Stimulated activated CD4-positive, alpha-beta T cell treated with anti-CD3 and anti-CD28 coated beads, Interleukin-1b, Interleukin-23, amount 100 ng/mL, for 48 hours (primary cell): ENCODE results near the gene DGLUCY.
"Not testable (repeated sequence)": the region's sequence is repeated elsewhere in the genome, so short reads cannot be mapped to it uniquely, and the experiment has no call there.

Experiments
- DNase-seq: peaks from one replicate; pipeline ENCODE4 v3.0.0-alpha.2; 2020

DGLUCY gene

DNA sequence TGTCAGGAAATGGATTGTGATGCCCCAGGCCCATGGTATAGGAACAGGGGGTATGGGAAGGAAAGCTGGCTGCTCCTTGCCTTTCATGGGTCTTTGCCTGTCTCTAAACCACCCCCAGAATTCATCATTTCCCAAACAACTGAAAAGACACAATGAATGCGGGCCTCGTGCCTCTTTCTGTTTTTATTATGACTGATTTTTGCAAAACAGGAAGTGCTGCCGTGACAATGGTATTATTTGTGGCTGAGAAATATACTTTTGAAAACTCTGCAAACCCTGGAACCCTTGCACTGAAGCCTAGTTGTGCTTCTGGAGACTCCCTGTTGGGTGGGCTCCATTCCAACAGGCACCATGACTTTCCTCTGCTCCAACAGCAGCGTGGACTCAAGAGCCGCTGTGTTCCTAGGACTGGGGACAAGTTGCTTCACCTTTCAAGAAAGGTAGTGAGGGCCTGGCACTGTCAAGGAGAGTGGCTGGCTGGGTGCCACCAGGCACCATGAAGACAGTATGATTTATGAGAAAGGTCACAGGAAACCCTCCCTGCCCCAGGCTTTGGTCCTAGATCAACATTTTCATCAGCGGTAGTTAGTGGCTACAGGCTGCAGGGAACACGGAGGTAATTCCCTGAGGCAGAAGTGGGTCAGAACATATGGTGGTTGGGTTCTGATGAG lies 4.8 kb upstream of the DGLUCY start:
- DNase-seq = peak; percentile 25

- DNase-seq = no peak
Measured at GRCh38 chr14:91111443-91111842, 2.4 kb upstream of the DGLUCY start.

DNA sequence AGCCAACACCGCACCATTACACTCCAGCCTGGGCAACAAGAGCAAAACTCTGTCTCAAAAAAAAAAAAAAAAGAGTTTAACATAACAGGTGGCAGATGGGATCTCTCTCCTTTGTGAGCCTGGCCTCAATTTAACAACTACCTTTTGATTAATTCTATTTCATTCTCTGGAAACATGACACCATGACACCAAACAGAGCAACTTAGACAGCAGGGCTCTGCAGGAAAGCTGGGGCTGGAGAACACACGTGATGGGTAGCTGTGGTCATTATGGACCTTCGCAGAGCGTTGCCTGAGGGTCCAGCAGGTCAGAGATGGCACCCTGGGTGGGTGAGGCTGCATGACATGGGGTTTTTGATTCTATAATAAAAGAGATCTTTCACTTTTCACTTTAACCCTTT lies 1.7 kb upstream of the DGLUCY start:
- DNase-seq = no peak

- peak; percentile 73 for DNase-seq
Measured at GRCh38 chr14:91114079-91115065, 499 bp downstream of the DGLUCY start.

GRCh38 chr14:91115986-91116770 lies 2.3 kb downstream of the DGLUCY start:
- peak; percentile 38 for DNase-seq

- DNase-seq = peak; percentile 49
Measured at GRCh38 chr14:91116913-91117588, 3.2 kb downstream of the DGLUCY start.

GRCh38 chr14:91117960-91118359 lies 4.1 kb downstream of the DGLUCY start:
- DNase-seq = no peak

DNA sequence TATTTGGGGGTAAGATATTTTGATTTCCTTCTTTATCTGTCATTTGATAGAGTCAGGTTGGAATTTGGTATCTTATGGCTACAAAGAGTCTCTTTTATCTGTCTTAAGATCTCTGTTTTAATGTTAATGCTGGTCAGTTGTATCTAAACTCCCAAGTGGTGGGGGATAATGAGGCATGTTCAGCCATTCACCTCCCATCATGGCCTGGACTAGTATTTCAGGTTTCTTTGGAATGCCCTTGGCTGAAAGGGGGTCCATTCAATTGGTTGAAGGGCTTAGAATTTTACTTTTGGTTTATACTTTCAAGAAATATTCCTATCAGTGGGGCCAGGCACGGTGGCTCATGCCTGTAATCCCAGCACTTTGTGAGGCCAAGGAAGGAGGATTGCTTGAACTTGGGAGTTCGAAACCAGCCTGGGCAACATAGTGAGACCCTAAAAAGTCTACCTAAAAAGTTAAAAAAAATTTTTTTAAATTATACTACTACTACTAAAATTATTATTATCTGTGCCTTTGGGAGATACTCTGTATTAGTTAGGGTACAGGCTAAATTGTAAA lies 4.7 kb downstream of the DGLUCY start:
- no peak for DNase-seq

- no peak for DNase-seq
Measured at GRCh38 chr14:91119556-91120311, 5.9 kb downstream of the DGLUCY start.

- no peak for DNase-seq
Measured at GRCh38 chr14:91123201-91123600, 9.3 kb downstream of the DGLUCY start.

- not testable (repeated sequence) for DNase-seq
Measured at GRCh38 chr14:91124406-91125270, 10.8 kb downstream of the DGLUCY start.

DNA sequence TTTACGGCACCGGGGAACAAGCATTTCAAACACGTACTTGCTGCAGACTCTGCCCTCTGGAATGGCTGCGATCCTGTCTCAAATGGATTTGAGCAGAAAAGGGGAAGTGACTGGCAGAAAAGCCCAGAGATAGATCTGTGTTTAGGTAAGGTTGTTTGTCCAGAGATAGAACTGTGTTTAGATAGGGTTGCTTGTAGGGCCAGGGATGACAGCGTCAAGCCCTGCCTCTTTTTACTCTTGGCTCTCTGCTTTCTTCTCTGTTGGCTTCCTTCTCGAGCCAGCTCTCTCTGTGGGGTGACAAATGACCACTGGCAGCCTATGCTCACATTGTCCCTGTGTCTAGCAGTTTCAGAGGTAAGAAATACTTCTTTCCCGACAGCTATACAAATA lies 11.4 kb downstream of the DGLUCY start:
- no peak for DNase-seq

GRCh38 chr14:91125801-91126200 lies 11.9 kb downstream of the DGLUCY start:
- DNase-seq = no peak

GRCh38 chr14:91126761-91127160 lies 12.9 kb downstream of the DGLUCY start:
- no peak for DNase-seq

DNA sequence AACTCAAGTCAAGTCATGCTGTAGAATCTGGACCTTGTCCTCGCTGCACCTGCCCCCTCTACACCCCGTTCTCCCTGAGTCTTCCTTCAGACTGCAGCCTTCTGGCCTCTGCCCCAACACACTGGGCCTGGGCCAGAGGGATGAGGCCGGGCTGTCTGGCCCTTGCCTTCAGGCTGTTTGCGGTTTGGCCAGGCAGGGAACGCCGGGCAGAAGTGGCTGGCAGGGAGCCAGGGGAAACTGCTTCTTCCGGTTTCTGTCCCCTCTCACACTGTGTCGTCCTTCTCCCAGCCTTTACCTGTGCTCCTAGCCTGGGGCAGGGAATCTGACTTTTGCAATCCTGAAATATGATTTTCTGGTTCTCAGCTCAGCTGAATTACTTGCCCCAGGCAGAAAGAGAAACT lies 13.5 kb downstream of the DGLUCY start:
- no peak for DNase-seq

DNA sequence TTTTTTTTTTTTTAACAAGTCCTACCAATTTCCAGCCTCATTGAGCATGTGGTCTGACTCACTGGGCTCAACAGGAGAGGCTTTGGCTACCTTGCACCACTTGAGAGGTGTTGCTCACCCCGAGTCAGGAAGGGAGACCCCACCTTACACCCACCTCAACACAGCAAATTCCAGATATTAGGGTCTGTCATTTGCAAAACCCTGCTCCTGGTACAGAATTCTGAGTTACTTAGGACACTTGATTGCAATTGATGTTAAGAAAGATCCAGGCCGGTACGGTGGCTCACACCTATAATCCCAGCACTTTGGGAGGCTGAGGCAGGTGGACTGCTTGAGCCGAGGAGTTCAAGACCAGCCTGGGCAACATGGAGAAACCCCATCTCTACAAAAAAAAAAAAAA lies 14.1 kb downstream of the DGLUCY start:
- no peak for DNase-seq

- no peak for DNase-seq
Measured at GRCh38 chr14:91128699-91129098, 14.8 kb downstream of the DGLUCY start.

DNA sequence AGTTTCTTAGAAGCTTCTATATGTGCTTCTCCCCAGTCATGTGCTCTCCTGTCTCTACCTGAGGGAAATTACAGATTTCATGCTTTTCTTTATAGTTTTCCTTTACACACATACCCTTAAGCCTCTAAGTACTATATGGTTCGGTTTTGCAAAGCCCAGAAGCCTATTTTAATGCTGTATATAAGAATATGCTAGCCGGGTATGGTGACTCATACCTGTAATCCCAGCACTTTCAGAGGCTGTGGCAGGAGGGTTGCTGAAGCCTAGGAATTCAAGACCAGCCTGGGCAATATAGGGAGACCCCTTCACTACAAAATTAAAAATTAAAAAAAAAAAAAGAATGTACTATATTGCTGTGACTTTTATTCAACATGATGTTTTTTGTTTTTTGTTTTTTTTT lies 15.4 kb downstream of the DGLUCY start:
- no peak for DNase-seq

GRCh38 chr14:91135039-91135438 lies 21.2 kb downstream of the DGLUCY start:
- no peak for DNase-seq

DNA sequence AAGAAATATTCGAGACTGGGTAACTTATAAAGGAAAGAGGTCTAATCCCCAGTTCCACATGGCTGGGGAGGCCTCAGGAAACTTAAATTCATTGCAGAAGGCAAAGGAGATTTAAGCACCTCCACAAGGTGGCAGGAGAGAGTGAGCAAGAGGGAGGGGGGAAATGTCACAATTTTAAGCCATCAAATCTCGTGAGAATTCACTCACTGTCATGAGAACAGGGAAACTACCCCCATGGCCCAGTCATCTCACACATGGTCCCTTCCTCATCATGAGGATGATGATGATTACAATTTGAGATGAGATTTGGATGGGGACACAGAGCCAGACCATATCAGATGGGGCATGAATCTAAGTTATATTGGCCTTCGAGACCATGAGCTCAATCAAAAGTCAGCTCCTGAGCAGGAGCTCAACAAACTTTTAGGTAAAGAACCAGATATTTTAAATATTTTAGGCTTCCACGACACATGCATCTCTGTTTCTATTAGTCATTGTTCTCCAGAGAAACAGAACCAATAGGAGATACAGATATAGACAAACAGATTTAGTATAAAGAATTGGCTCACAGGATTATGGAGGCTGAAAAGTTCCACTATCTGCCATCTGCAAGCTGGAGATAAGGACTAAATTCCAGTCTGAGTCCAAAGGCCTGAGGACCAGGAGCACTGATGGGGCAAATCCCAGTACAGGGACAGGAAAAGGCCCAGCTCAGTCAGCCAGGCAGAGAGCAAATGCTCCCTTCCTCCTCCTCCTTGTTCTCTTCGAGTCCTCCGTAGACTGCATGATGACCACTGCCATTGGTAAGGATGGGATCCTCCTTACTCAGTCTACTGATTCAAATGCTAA lies 24.9 kb downstream of the DGLUCY start:
- peak; percentile 65 for DNase-seq
